Cerebellar nuclear complex (tissue), 1 donor: Measurements from ENCODE around the gene ASPHD1.

Source experiments
- DNase-seq, 2 experiments: peaks; one replicate each; lab custom pipeline; 2025; lab: John Stamatoyannopoulos, UW

ASPHD1 gene

GRCh38 chr16:29943846-29944799 is 43.8 kb downstream of the ASPHD1 start:
- no peak for DNase-seq

GRCh38 chr16:29947897-29948296 is 47.6 kb downstream of the ASPHD1 start:
- DNase-seq: no peak

- DNase-seq: no peak
These were observed 50.6 kb downstream of the ASPHD1 start for GRCh38 chr16:29950806-29951461.

- no peak for DNase-seq
These were observed 51.5 kb downstream of the ASPHD1 start for GRCh38 chr16:29951625-29952365.
